GM12878 (cell line): ENCODE data around the gene DNAAF8.

Source experiments
- BRCA1 ChIP-seq: IDR thresholded peaks from 2 replicates; pipeline ENCODE4 v1.6.1; 2011; ENCODE audit warnings: low read depth, low read length, improper control_type of control experiment
- CHD4 ChIP-seq: fragments of 200-600 bp; sonication (generic); IDR thresholded peaks from 2 replicates; pipeline ENCODE4 v1.6.1; 2016; ENCODE audit warnings: mild to moderate bottlenecking
- CTCF ChIP-seq, 3 experiments: IDR thresholded peaks in 2 of 3; conservative IDR thresholded peaks in 1 of 3; 2 replicates each; pipeline ENCODE4 v1.5.1; 2011; ENCODE audit warnings: low read depth in 3 of 3, low read length in 3 of 3, mild to moderate bottlenecking in 3 of 3, control low read depth in 2 of 3, moderate library complexity in 2 of 3, inconsistent platforms in 1 of 3, mixed read lengths in 1 of 3; ENCODE audit not compliant: control insufficient read depth in 2 of 3, insufficient read depth in 1 of 3; ENCODE audit errors: extremely low read depth in 1 of 3
- JUND ChIP-seq: IDR thresholded peaks from 2 replicates; pipeline ENCODE4 v1.6.1; 2012; ENCODE audit warnings: low read depth, mild to moderate bottlenecking, low read length, improper control_type of control experiment, moderate library complexity
- KDM1A ChIP-seq: fragments of 200-600 bp; sonication (generic); IDR thresholded peaks from 2 replicates; pipeline ENCODE4 v1.6.1; 2016; ENCODE audit warnings: borderline replicate concordance
- MEF2B ChIP-seq: fragments of 450-650 bp; IDR thresholded peaks from 2 replicates; pipeline ENCODE4 v1.6.1; 2018; ENCODE audit warnings: mild to moderate bottlenecking, moderate library complexity; ENCODE audit not compliant: partially characterized antibody, poor library complexity, severe bottlenecking
- RFX5 ChIP-seq: IDR thresholded peaks from 2 replicates; pipeline ENCODE4 v1.6.1; 2011; ENCODE audit warnings: low read depth, low read length, improper control_type of control experiment
- SIN3A ChIP-seq: IDR thresholded peaks from 2 replicates; pipeline ENCODE4 v1.6.1; 2012; ENCODE audit warnings: low read depth, low read length, improper control_type of control experiment
- SP1 ChIP-seq: IDR thresholded peaks from one replicate; pipeline ENCODE4 v1.6.1; 2011; ENCODE audit warnings: low read depth, low read length
- TARDBP ChIP-seq: IDR thresholded peaks from 2 replicates; pipeline ENCODE4 v1.6.1; 2016; ENCODE audit warnings: borderline replicate concordance
- YY1 ChIP-seq: IDR thresholded peaks from 2 replicates; pipeline ENCODE4 v1.6.1; 2011; ENCODE audit warnings: low read depth, mild to moderate bottlenecking, low read length
- ZNF24 ChIP-seq: fragments of 450-650 bp; IDR thresholded peaks from 2 replicates; pipeline ENCODE4 v1.6.1; 2017; ENCODE audit warnings: antibody characterized with exemption, mild to moderate bottlenecking
- ZNF274 ChIP-seq: IDR thresholded peaks from one replicate; pipeline ENCODE4 v1.8.0; 2011; ENCODE audit not compliant: insufficient read length, insufficient read depth

GRCh38 chr16:4733211-4733742, 1.1 kb upstream of the DNAAF8 start:
- no peak for TF ChIP-seq TARDBP
- TF ChIP-seq RFX5 = no peak
- no peak for TF ChIP-seq CHD4
- TF ChIP-seq BRCA1 = no peak
- no peak for TF ChIP-seq SIN3A
- TF ChIP-seq CTCF (IDR thresholded peaks at IDR 0.05 in 2 of 3, conservative IDR thresholded peaks at IDR 0.05 in 1 of 3; ENCODE audit: control insufficient read depth in 2 of 3, extremely low read depth in 1 of 3, insufficient read depth in 1 of 3, low read depth in 3 of 3, low read length in 3 of 3) = no peak
- no peak for TF ChIP-seq MEF2B
- no peak for TF ChIP-seq SP1
- no peak for TF ChIP-seq KDM1A
- no peak for TF ChIP-seq ZNF24
- TF ChIP-seq YY1 = no peak
- TF ChIP-seq ZNF274 = no peak
- no peak for TF ChIP-seq JUND
